ENCODE measurements around the gene HOXB6.

The HOXB6 gene

GRCh38 chr17:48551214-48551555 is 53.6 kb downstream of the HOXB6 start:
- no peak for DNase-seq

DNA sequence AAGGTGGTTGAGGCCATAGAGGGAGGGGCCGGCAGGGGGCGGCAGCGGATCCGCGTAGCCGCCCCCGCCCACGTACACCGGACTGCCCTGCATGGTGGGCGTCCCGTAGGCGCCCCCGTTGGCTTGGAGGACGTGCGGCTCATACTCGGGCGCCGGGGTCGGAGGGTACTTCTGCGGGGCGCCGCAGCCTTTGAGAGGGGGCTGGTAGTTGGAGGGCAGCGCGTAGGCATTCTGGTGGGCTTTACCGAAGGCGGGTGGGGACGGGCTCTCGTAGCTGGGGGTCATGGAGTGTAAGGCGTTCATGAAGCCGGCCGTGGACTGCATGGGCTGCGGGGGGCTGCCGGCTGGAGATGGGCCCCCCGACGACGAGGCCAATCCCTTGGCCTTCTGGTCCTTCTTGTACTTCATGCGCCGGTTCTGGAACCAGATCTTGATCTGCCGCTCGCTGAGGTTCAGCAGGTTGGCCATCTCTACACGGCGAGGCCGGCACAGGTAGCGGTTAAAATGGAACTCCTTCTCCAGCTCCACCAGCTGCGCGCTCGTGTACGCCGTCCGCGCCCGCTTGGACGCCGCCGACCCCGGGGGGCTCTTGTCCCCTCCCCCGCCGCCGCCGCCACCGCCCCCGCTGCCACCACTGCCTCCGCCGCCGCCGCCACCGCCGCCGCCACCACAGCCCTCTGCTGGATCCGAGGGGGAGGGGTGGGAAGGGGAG is 54.1 kb downstream of the HOXB6 start:
- no peak for DNase-seq

- DNase-seq, result no peak
Observed at GRCh38 chr17:48549914-48550501, 54.8 kb downstream of the HOXB6 start.

DNA sequence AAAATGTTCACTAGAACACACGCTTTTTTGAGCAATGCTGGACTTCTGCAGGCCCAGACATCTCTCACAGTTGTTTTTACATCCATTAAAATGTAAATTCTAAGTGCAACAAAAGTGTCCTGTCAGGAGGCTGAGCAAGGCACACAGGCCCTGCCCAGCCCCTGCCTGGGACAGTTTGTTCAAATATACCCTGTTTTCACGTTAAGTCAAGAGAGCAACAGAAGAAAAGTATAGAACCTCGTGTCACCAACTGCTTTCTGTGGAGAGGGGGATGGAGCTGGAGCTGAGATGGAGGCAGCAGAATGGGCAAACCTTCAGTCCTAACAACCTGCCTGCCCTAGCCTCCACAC is 55.5 kb downstream of the HOXB6 start:
- no peak for DNase-seq

- no peak for DNase-seq
Observed at GRCh38 chr17:48548523-48549280, 56.1 kb downstream of the HOXB6 start.

DNA sequence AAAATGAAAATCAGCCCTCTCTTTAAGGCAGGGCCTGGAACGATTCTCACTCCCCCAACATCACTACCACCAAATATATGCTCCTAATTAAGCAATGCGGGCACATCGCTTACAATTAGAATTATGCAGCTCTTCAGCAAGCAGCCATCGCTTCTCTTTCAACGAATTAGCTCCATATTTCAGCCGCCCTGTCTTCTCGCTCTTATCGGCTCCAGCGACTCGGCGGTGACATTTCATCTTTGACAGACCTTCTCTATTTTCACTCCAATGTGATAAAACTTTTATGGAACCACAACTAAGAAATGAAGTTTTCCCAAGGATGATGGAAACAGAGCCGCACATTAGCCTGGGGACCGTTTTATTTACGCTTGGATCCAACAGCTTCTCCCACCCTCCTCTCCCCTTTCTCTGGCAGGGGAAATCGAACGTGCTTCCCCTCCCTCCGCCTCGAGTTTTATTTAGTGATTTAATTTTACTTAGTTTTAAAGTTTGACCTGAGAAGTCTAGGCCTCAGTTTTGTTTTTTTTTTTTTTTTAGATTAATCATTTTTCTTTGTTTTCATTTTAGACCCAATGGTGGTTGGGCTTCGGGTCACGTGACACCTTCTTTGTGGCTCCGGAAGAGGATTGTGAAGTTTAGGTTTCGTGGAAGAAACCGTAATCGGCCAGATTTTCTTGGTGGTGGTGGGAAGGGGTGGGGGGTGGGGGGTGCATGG is 56.8 kb downstream of the HOXB6 start:
- DNase-seq, result no peak

DNA sequence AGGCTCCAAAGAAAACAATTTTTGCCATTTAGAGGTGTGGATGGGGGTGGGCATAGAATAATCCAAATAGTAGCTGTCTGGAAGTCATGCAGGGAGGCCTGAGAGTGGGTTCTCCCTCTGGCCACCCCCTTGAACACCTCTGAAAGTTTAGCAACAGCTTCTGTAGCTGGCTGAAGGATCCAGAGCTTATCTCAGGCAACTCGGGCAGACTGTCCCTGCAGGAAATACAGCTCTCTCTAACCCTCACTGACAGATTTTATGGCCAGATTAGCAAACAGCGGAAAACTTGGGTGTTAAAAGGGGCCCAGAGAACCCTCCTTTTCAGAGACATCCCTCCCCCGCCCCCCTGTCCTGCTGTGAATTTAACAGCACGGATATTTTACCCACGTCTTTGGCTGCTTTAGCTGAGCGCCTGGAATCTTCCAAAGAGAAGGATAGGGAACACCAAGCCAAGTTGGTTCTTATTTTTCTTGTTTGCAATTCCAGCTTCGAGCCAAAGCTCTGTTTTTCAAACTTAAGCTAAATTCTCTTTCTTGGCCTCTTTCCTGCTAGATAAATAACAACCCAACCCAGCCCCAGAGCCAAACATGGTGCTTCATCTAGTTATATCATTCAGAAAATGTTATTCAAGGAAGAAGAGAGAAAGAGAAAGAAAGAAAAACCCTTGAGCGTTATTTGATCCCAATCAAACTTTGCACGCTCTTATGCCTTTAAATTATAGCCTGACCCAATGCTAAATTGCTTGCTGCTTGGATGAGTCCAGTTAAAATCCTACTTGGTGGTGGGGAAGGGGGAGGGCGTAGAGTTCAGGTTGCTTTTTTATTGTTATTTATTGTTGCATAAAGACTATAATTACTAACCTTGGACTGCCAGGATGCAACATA is 57.6 kb downstream of the HOXB6 start:
- DNase-seq, result no peak

- no peak for DNase-seq
Observed at GRCh38 chr17:48546137-48546923, 58.5 kb downstream of the HOXB6 start.

All from activated CD8-positive, alpha-beta memory T cell treated with anti-CD3 and anti-CD28 coated beads, Interleukin-2, amount 50 U/mL, for 48 hours (primary cell).